Upper lobe of right lung (tissue), 1 donor: Measurements from ENCODE around the gene TVP23A. TPM values are rescaled to one million over a fixed set of nuclear protein-coding genes. Genes with fewer than 3 reads are reported as not detected.

Source experiments
- ATAC-seq: fragments of 200-7000 bp; cut with Tn5 transposase; one replicate; pipeline ENCODE4 v1.9.1; 2020; ENCODE audit warnings: mild to moderate bottlenecking, moderate library complexity
- DNase-seq: peaks from one replicate; pipeline ENCODE4 v3.0.0-alpha.2; 2020
- H3K27ac ChIP-seq: fragments of 200-600 bp; one replicate; pipeline ENCODE4 v1.8.0; 2022
- H3K27me3 ChIP-seq: fragments of 200-600 bp; one replicate; pipeline ENCODE4 v1.8.0; 2022; ENCODE audit warnings: mild to moderate bottlenecking
- H3K36me3 ChIP-seq: fragments of 200-600 bp; one replicate; pipeline ENCODE4 v1.8.0; 2022
- H3K4me1 ChIP-seq: fragments of 200-600 bp; one replicate; pipeline ENCODE4 v1.8.0; 2022
- H3K4me3 ChIP-seq: fragments of 200-600 bp; one replicate; pipeline ENCODE4 v1.8.0; 2022; ENCODE audit warnings: mild to moderate bottlenecking
- H3K9me3 ChIP-seq: fragments of 200-600 bp; one replicate; pipeline ENCODE4 v1.8.0; 2022
- intact Hi-C: fragments of 100-400 bp; cut with DNase I; formaldehyde crosslinking; loops from one replicate; pipeline ENCODE4 v1.11.0; 2022
- total RNA-seq: library from RNA; stranded (reverse); fragmentation: NEBNext Ultra II Directional; extraction: Animal tissue kit (Norgen Biotek cat#: 25700); gene quantifications from one replicate; pipeline ENCODE4 v1.2.1, GENCODE V29; 2021
- TF ChIP-seq, protein P1 (sequence below): fragments of 200-600 bp; IDR thresholded peaks from one replicate; pipeline ENCODE4 v1.8.0; 2022; ENCODE audit warnings: antibody characterized with exemption
- donor health status: DM: no; HTN: yes; CAD: no; lungs with severe emphysema.

TVP23A gene
- total RNA-seq, 1 donor from 2014 or later: 0.69 TPM

DNA sequence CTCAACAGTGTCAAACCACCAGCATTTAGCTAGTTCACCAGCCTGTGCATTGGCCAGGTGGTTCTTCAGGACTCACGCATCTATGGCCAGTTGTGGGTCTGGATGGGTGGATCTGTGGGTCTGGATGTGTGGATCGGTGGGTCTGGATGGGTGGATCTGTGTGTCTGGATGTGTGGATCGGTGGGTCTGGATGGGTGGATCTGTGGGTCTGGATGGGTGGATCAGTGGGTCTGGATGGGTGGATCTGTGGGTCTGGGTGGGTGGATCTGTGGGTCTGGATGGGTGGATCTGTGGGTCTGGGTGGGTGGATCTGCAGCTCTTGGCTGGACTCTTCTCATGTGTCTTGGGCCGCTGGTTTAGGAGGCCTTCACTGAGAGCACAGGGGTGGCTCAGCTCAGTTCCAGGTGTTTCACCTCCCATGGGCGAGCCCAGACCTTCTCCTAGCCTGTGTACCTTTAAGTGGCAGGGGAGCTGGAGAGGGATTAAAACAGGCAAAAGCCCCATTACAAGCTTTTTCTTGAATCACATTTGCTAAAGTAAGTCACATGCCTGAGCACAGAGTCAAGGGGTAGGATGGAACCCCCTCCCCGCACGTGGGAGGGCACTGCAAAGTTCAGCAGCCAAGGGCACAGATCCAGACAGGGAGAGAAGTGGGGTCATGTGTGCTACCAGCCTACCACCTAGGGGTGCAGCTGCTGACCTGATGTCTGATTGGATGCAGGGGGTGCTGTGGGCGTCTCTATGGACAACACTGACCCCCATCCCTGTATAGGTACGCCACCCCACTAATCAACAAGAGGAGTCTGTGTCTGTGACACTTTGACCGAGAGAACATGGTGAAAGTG, 78.4 kb downstream of the TVP23A start:
- no peaks in the 10 kb centered on the region for H3K9me3 ChIP-seq
- H3K27me3 ChIP-seq: no peaks in the 10 kb centered on the region
- no peak for ATAC-seq
- TF ChIP-seq, protein P1, sequence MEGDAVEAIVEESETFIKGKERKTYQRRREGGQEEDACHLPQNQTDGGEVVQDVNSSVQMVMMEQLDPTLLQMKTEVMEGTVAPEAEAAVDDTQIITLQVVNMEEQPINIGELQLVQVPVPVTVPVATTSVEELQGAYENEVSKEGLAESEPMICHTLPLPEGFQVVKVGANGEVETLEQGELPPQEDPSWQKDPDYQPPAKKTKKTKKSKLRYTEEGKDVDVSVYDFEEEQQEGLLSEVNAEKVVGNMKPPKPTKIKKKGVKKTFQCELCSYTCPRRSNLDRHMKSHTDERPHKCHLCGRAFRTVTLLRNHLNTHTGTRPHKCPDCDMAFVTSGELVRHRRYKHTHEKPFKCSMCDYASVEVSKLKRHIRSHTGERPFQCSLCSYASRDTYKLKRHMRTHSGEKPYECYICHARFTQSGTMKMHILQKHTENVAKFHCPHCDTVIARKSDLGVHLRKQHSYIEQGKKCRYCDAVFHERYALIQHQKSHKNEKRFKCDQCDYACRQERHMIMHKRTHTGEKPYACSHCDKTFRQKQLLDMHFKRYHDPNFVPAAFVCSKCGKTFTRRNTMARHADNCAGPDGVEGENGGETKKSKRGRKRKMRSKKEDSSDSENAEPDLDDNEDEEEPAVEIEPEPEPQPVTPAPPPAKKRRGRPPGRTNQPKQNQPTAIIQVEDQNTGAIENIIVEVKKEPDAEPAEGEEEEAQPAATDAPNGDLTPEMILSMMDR: no peak
- no peak for DNase-seq
- H3K27ac ChIP-seq: no peak overlapping the region
- intact Hi-C loops: loop anchor here (5.0 to 10.0 kb wide), 2 partner anchors 185 to 223 kb away; no protein-coding TSS in a partner anchor
- peaks cover 32% of the 10 kb centered on the region for H3K4me1 ChIP-seq
- H3K36me3 ChIP-seq: no peaks in the 10 kb centered on the region
- no peak overlapping the region for H3K4me3 ChIP-seq

DNA sequence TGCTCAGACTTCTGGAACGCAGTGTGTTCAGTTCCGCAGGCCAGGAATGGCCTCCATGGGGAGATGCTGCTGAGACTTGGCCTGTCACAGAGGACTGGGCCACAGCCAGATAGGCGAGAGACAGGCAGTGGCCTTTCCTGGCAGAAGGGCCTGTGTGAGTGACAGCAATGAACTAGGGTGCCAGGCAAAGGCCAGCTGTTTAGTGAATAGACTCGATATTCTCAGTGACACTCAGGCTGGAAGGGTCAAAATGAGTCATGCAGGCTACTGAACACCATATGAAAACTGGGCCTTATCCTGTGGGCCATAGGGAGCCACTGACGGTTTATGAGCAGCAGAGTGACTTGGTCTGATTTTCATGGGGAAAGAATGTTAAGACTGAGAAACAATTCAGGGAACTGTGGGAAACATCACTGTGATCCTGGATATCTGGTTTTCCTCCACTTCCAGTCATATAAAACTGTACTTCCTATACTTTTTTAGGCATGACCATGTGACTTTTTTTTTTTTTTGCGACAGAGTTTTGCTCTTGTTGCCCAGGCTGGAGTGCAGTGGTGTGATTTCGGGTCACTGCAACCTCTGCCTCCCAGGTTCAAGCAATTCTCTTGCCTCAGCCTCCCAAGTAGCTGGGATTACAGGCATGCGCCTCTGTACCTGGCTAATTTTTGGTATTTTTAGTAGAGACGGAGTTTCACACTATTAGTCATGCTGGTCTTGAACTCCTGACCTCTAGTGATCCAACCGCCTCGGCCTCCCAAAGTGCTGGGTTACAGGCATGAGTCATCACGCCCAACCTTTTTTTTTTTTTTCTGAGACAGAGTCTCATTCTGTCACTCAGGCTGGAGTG, 80.1 kb downstream of the TVP23A start:
- Histone ChIP-seq H3K4me3 (no peak overlapping the region), H3K27me3 (no peaks in the 10 kb centered on the region), H3K36me3 (no peaks in the 10 kb centered on the region), H3K27ac (peak overlapping the region; percentile 44), H3K4me1 (peaks cover 22% of the 10 kb centered on the region), H3K9me3 (peaks cover 2% of the 10 kb centered on the region)
- TF ChIP-seq, protein P1: no peak
- intact Hi-C loops: loop anchor here (5.0 kb wide), 1 partner anchor 221 kb away; no protein-coding TSS in a partner anchor
- DNase-seq (no peak), ATAC-seq (peak; percentile 57)

DNA sequence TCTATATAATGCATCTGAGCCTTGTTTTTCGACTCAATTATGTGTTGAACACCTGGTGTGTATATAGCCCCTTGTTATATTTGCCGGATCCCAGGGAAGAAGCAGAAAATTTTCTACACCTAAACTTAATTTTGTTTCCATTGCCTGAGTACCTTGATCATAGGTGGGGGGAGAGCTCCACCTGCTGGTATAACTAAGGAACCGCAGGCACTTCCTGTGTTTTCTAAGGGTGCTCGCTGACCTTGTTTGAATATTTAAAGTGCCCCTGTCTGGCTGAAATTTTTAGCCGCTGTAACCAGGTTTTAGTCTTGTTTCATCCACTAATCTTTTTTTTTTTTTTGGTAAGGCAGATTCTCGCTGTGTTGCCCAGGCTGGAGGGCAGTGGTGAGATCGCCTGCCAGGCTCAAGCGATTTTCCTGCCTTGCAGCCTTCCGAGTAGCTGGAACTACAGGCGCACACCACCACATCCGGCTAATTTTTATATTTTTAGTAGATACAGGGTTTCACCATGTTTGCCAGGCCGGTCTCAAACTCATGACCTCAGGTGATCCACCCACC, 81.4 kb downstream of the TVP23A start:
- H3K4me1 ChIP-seq: peaks cover 18% of the 10 kb centered on the region
- H3K27me3 ChIP-seq: no peaks in the 10 kb centered on the region
- ATAC-seq (peak; percentile 94), DNase-seq (no peak)
- peaks cover 3% of the 10 kb centered on the region for H3K9me3 ChIP-seq
- H3K27ac ChIP-seq: peak overlapping the region; percentile 44
- TF ChIP-seq, protein P1: peak; percentile 96
- intact Hi-C loops: loop anchor here (5.0 kb wide), 1 partner anchor 220 kb away; no protein-coding TSS in a partner anchor
- H3K36me3 ChIP-seq: no peaks in the 10 kb centered on the region
- peak overlapping the region; percentile 16 for H3K4me3 ChIP-seq

DNA sequence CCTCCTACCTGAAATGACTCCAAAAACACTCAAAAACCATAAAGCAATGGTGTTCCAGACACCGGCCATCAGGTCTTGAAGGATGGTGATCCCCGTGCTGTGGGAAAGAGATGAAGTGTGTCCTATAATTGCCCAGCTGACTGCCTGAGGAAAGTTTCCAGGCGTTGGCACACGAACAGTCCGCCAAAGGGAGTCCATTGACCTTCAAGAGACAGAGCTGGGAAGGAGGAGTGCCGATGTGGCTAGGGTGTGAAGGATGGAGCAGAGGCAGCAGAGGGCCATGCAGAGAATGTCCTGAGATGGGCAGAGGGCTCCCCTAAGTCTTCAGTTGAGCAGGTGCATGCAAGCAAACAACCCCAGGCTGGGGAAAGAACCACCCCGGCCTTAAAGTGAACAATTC, 86.8 kb downstream of the TVP23A start:
- no peak overlapping the region for H3K27ac ChIP-seq
- H3K36me3 ChIP-seq: no peaks in the 10 kb centered on the region
- ATAC-seq (no peak), DNase-seq (no peak)
- H3K9me3 ChIP-seq: peaks cover 3% of the 10 kb centered on the region
- H3K4me1 ChIP-seq: no peaks in the 10 kb centered on the region
- no peak overlapping the region for H3K4me3 ChIP-seq
- intact Hi-C loops: no loop called here
- no peaks in the 10 kb centered on the region for H3K27me3 ChIP-seq
- TF ChIP-seq, protein P1: no peak
